Lung (tissue), 16 donors: ENCODE results near the gene NAE1. TPM values are rescaled to one million over a fixed set of nuclear protein-coding genes. Genes with fewer than 3 reads are reported as not detected.

Source experiments
- ATAC-seq: fragments of 200-7000 bp; cut with Tn5 transposase; one replicate; pipeline ENCODE4 v1.9.1; 2020; ENCODE audit warnings: moderate number of reproducible peaks; ENCODE audit not compliant: insufficient read depth, low FRiP score
- DNase-seq, 3 donors: peaks; one replicate each; pipeline ENCODE4 v3.0.0-alpha.2; 2013 to 2017
- H3K27ac ChIP-seq, 2 donors: one replicate each; pipeline ENCODE4 v1.5.1; 2013; ENCODE audit warnings: mild to moderate bottlenecking in 2 of 2, moderate library complexity in 2 of 2, control low read depth in 1 of 2, inconsistent platforms in 1 of 2, low read depth in 1 of 2, low read length in 1 of 2
- H3K27me3 ChIP-seq, 3 donors: one replicate each; pipeline ENCODE4 v1.5.1; 2013; ENCODE audit warnings: low read length in 2 of 3; ENCODE audit not compliant: control insufficient read depth in 3 of 3, insufficient read depth in 3 of 3
- H3K36me3 ChIP-seq, 4 donors: one replicate each; pipeline ENCODE4 v1.5.1; 2013; ENCODE audit warnings: low read length in 4 of 4, mild to moderate bottlenecking in 1 of 4, moderate library complexity in 1 of 4; ENCODE audit not compliant: control insufficient read depth in 4 of 4, insufficient read depth in 4 of 4
- H3K4me1 ChIP-seq, 5 donors: one replicate each; pipeline ENCODE4 v1.5.1; 2013; ENCODE audit warnings: low read length in 5 of 5, mild to moderate bottlenecking in 2 of 5, moderate library complexity in 1 of 5; ENCODE audit not compliant: control insufficient read depth in 5 of 5, insufficient read depth in 5 of 5
- H3K4me3 ChIP-seq: one replicate; pipeline ENCODE4 v1.5.1; 2013; ENCODE audit warnings: mild to moderate bottlenecking, control low read depth, moderate library complexity
- H3K9ac ChIP-seq, 2 donors: one replicate each; pipeline ENCODE4 v1.5.1; 2013; ENCODE audit warnings: low read length in 2 of 2, control low read depth in 1 of 2; ENCODE audit not compliant: insufficient read depth in 1 of 2
- H3K9me3 ChIP-seq, 4 donors: one replicate each; pipeline ENCODE4 v1.5.1; 2013; ENCODE audit warnings: low read length in 3 of 4, mild to moderate bottlenecking in 1 of 4, moderate library complexity in 1 of 4; ENCODE audit not compliant: control insufficient read depth in 4 of 4, insufficient read depth in 3 of 4
- WGBS, 2 donors: extraction: QIAGEN DNeasy Blood & Tissue Kit; methylation state at CpG; one replicate each; pipeline ENCODE4 v1.1.7; 2013; 5-methylcytosine and 5-hydroxymethylcytosine counted together
- long read RNA-seq, 5 donors: transcript quantifications; one replicate each; lab custom pipeline, GENCODE V29; 2026
- polyA plus RNA-seq, 2 donors: library from polyadenylated mRNA; stranded (reverse); fragments of 200-250 nt; gene quantifications; one replicate each; pipeline ENCODE4 v1.2.1, GENCODE V29; 2013
- total RNA-seq, 2 donors: library from RNA; depleted of rRNA in 1 of 2; stranded (reverse); fragments of >200 nt in 1 of 2; gene quantifications; one replicate each; pipeline ENCODE4 v1.2.1, GENCODE V29; 2014 to 2021
- TF ChIP-seq, protein P1 (sequence below): IDR thresholded peaks from 2 replicates; pipeline ENCODE4 v1.5.1; 2012; ENCODE audit warnings: mild to moderate bottlenecking; ENCODE audit errors: control extremely low read depth, extremely low read depth
- donor health status: control.
- donor health status: control.
- donor health status: Bipolar disorder and iron deficiency.
- donor health status: healthy.
- donor health status: DM: yes; HTN: yes; CAD: no.

NAE1 gene
- 10 to 100 TPM; 31.8 to 64.4 TPM for total RNA-seq
- 10 to 100 TPM; 24.2 to 26.3 TPM for polyA plus RNA-seq
- long read RNA-seq, donor 1, transcript NAE1-201 (20 exons, 1,837 nt): major isoform, 10 of 30 reads
- long read RNA-seq, donor 1, partial matches to known transcripts: 12 of 30 reads
- long read RNA-seq, donor 1, other reads (novel, unspliced or antisense): 0 of 30 reads
- long read RNA-seq, donor 2, partial matches to known transcripts: 0 of 6 reads
- long read RNA-seq, donor 2, other reads (novel, unspliced or antisense): 0 of 6 reads
- long read RNA-seq, donor 3, partial matches to known transcripts: 0 of 5 reads
- long read RNA-seq, donor 3, other reads (novel, unspliced or antisense): 0 of 5 reads
- long read RNA-seq, donor 4, partial matches to known transcripts: 7 of 13 reads
- long read RNA-seq, donor 4, other reads (novel, unspliced or antisense): 0 of 13 reads
- long read RNA-seq, donor 5, transcript NAE1-201 (20 exons, 1,837 nt): major isoform, 13 of 31 reads
- long read RNA-seq, donor 5, partial matches to known transcripts: 15 of 31 reads
- long read RNA-seq, donor 5, other reads (novel, unspliced or antisense): 0 of 31 reads

- Histone ChIP-seq H3K9ac (peak within 1 kb of the TSS in 1 of 2 donors; percentile 55), H3K27me3 (no peaks in the 10 kb centered on the region), H3K4me3 (peak within 1 kb of the TSS; percentile 93), H3K36me3 (peaks cover 2 to 11% (median 8%) of the 10 kb centered on the region in 4 donors), H3K27ac (peak within 1 kb of the TSS; percentile 90 to 94), H3K4me1 (peaks cover 6 to 12% (median 7%) of the 10 kb centered on the region in 5 donors), H3K9me3 (no peaks in the 10 kb centered on the region)
- DNase-seq (peak; percentile 91 to 94 (median 91)), ATAC-seq (peak; percentile 97)
- TF ChIP-seq, protein P1, sequence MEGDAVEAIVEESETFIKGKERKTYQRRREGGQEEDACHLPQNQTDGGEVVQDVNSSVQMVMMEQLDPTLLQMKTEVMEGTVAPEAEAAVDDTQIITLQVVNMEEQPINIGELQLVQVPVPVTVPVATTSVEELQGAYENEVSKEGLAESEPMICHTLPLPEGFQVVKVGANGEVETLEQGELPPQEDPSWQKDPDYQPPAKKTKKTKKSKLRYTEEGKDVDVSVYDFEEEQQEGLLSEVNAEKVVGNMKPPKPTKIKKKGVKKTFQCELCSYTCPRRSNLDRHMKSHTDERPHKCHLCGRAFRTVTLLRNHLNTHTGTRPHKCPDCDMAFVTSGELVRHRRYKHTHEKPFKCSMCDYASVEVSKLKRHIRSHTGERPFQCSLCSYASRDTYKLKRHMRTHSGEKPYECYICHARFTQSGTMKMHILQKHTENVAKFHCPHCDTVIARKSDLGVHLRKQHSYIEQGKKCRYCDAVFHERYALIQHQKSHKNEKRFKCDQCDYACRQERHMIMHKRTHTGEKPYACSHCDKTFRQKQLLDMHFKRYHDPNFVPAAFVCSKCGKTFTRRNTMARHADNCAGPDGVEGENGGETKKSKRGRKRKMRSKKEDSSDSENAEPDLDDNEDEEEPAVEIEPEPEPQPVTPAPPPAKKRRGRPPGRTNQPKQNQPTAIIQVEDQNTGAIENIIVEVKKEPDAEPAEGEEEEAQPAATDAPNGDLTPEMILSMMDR: peak; percentile 96
- 1% methylated on average over 70 to 84 of the region's 84 CpGs for WGBS, 2 donors
Measured at GRCh38 chr16:66830422-66831404, at the start of gene NAE1. Gene NAE1, minus strand, starts transcription at chr16:66830976. Its CDS starts 77 bp downstream, at chr16:66830899.

- 34 to 42% methylated on average over 5 of the region's 5 CpGs for WGBS, 2 donors
- no peaks in the 10 kb centered on the region for H3K27me3 ChIP-seq
- H3K4me1 ChIP-seq: peaks cover 0 to 12% (median 3%) of the 10 kb centered on the region in 5 donors
- H3K27ac ChIP-seq: no peak overlapping the region
- ATAC-seq: no peak
- H3K9me3 ChIP-seq: no peaks in the 10 kb centered on the region
- H3K9ac ChIP-seq: no peak overlapping the region
- DNase-seq: no peak
- no peaks in the 10 kb centered on the region for H3K36me3 ChIP-seq
- no peak overlapping the region for H3K4me3 ChIP-seq
- TF ChIP-seq, protein P1: no peak
Measured at GRCh38 chr16:66878067-66878466, 47.3 kb upstream of the NAE1 start.

GRCh38 chr16:66874079-66874775 lies 43.5 kb upstream of the NAE1 start:
- H3K9me3 ChIP-seq: no peaks in the 10 kb centered on the region
- no peak for ATAC-seq
- DNase-seq: peak in 2 of 3 donors; percentile 10 to 24
- H3K27ac ChIP-seq: peak overlapping the region in 1 of 2 donors; percentile 73
- 49 to 68% methylated on average over 1 of the region's 1 CpG for WGBS, 2 donors
- no peak overlapping the region for H3K4me3 ChIP-seq
- no peaks in the 10 kb centered on the region for H3K27me3 ChIP-seq
- TF ChIP-seq, protein P1: no peak
- no peak overlapping the region for H3K9ac ChIP-seq
- no peaks in the 10 kb centered on the region for H3K36me3 ChIP-seq
- H3K4me1 ChIP-seq: peaks cover 0 to 9% (median 0%) of the 10 kb centered on the region in 5 donors
